HUES6 (cell line): ENCODE results near the gene TTC7B.

Source experiments
- H3K27ac ChIP-seq: 2 replicates; pipeline ENCODE4 v1.7.0; 2013; ENCODE audit warnings: low read depth, mild to moderate bottlenecking, low read length, inconsistent platforms
- H3K27me3 ChIP-seq: 2 replicates; pipeline ENCODE4 v1.6.1; 2013; ENCODE audit warnings: low read length; ENCODE audit not compliant: control insufficient read depth, insufficient read depth
- H3K36me3 ChIP-seq: 2 replicates; pipeline ENCODE4 v1.6.1; 2013; ENCODE audit warnings: low read length; ENCODE audit not compliant: control insufficient read depth, insufficient read depth
- H3K4me1 ChIP-seq: 2 replicates; pipeline ENCODE4 v1.6.1; 2013; ENCODE audit warnings: low read length; ENCODE audit not compliant: control insufficient read depth, insufficient read depth
- H3K4me3 ChIP-seq: 2 replicates; pipeline ENCODE4 v1.5.1; 2013; ENCODE audit warnings: low read depth, low read length
- H3K9ac ChIP-seq: one replicate; pipeline ENCODE4 v1.6.1; 2013; ENCODE audit warnings: mild to moderate bottlenecking, low read length
- H3K9me3 ChIP-seq: 2 replicates; pipeline ENCODE4 v1.6.1; 2013; ENCODE audit warnings: low read depth, low read length; ENCODE audit not compliant: control insufficient read depth, insufficient read depth

TTC7B gene

DNA sequence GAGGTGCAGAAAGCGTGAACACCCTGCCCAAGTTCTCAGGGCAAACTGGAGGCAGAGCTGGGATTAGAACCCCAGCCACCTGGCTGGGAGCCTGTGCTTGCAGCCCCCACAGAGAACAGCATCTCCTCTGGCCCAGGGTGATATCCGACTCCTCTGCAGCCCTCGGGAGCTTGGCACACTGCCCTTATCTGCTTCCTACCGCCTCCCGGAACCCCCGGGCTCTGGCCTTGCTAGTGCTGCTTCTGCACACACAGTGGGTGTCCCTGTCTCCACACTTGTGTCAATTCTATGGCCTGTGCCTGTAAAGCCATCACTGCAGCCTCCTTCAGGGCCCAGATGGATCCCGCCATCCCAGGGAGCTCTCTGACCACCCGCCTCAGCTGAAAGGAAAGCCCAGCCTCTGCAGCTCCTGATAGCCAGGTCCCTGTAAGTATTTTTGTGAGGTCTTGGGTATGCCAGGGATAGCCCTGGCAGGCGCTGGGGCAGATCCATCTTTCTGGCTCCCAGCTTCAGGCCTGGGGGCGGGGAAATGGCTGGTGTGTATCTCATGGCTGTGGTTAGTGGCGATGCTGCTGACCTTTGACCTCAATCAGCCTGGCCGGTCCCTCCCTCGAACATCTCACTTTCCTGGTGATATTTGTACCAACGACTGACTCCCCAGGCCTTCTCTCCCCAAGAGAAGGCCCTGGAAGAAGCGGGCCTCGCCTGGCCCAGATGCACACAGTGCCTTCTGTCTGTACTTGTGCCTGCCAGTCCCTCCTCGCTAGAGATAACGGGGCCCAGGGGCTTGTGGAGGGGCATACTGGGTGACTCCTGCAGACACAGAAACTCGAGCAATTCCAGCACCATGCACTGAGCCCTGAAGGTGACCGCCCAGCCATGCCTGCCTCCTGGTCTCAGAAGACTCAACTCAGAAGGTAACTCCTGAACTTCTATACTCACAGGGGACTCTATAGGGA, 235.6 kb downstream of the TTC7B start:
- Histone ChIP-seq H3K9ac (no peak overlapping the region), H3K36me3 (no peaks in the 10 kb centered on the region), H3K4me3 (no peak overlapping the region), H3K9me3 (no peaks in the 10 kb centered on the region), H3K4me1 (no peaks in the 10 kb centered on the region; the same call in 1 of the 2 replicates), H3K27me3 (no peaks in the 10 kb centered on the region), H3K27ac (no peak overlapping the region)

DNA sequence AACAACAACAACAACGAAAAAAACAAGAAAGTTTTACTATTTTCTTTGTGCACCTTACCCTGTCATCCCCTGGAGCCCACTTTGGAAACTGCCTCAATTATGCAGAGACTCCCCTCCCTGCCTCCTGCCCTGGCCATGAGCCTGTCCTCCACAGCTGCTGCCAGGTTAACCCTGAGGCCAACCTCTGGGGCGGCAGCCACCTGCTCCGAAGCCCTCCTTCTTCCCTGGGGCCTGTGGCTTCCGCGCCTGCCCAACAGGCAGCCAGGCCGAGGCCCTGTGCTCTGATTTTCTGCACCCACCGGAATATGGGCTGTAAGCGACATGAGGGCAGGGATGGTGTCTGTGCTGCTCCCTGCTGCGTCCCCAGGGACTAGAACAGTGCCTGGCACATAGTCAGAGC, 236.4 kb downstream of the TTC7B start:
- peaks cover 5% of the 10 kb centered on the region for H3K4me1 ChIP-seq
- no peaks in the 10 kb centered on the region for H3K36me3 ChIP-seq
- H3K27me3 ChIP-seq = no peaks in the 10 kb centered on the region
- no peak overlapping the region for H3K4me3 ChIP-seq
- H3K27ac ChIP-seq = no peak overlapping the region
- no peaks in the 10 kb centered on the region for H3K9me3 ChIP-seq
- no peak overlapping the region for H3K9ac ChIP-seq

DNA sequence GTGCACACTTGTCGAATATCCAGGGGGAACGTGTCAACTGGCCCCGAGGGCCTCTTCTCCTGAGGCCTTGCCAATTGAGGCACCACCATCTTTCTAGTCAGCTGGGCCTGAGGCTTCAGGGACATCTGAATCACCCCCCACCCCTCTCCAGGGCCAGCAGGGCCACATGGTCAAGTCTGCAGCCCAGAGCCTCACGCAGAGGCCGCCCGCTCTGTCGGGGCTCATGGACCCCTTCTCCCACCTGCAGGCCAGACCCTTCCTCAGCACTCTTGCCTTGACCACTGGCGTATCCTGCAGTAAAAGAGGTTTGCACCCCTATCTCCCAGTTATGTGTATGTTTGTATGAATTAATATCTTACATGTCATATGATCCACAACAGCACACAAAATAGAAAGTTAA, 237.1 kb downstream of the TTC7B start:
- Histone ChIP-seq H3K27me3 (no peaks in the 10 kb centered on the region), H3K27ac (no peak overlapping the region), H3K4me3 (no peak overlapping the region), H3K9me3 (no peaks in the 10 kb centered on the region), H3K36me3 (no peaks in the 10 kb centered on the region), H3K9ac (no peak overlapping the region), H3K4me1 (peaks cover 11% of the 10 kb centered on the region)

DNA sequence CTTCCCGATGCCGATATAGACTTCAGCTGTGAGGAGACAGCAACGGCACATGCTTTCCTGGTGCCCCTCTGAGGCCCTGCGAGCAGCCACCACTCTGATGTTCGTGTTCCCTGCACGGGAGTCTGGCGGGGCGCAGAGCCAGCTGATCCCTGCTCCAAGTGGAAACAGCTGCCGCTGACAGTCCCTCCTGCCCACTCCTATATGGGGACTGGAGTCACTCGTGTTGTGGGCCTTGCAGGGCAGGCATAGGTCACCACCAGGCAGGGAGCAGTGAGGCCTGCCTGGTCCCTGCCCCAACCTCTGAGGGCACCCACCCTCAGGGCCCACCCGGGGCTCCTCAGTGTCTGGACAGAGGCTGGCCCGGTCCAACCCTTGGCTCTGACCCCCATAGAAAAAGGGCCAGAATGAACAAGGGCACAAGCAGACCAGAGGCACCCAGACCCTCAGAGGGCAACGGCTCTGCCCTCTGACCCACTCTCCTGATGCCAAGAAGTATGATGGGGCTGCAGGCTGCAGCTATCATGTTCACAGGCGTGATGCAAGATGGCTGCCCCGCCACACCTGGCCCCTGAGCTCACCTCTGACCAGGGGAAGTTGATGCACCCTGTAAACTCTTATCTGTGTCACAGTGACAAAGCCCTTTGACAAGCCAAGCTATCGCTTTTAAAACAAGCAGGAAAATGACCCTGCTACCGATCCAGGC, 237.8 kb downstream of the TTC7B start:
- no peak overlapping the region for H3K4me3 ChIP-seq
- H3K27me3 ChIP-seq = no peaks in the 10 kb centered on the region
- H3K27ac ChIP-seq = no peak overlapping the region
- no peak overlapping the region for H3K9ac ChIP-seq
- peaks cover 11% of the 10 kb centered on the region for H3K4me1 ChIP-seq
- no peaks in the 10 kb centered on the region for H3K36me3 ChIP-seq
- H3K9me3 ChIP-seq = no peaks in the 10 kb centered on the region

DNA sequence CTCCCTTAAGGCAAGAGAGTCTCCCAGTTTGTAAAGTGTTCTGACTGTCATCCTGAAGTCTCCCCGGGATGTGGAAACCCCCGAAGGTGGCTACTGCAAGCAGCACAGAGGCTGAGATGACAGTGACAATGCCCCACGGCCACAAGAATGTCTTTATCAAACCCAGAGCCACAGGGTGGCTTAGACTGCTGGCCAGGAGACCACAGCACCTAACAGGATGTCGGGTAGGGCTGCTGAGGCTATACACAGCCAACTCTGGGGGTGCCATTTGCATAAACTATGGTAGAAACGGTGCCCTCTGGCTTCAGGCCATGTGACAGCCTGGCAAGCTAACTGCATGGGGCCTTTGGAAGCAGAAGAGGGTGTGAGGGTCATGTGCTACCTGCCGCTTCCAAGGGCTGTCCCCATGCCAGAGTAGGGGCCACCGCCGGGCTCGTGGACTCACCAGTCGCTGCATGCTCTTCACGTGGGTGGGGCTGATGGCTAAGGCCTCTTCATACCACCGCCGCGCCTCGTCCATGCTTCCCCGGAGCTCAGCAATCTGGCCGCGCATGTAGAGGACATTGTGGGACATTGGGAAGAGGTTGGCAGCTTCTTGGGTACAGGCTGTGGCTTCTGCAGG, 238.5 kb downstream of the TTC7B start:
- no peaks in the 10 kb centered on the region for H3K9me3 ChIP-seq
- peaks cover 11% of the 10 kb centered on the region for H3K4me1 ChIP-seq
- H3K36me3 ChIP-seq = no peaks in the 10 kb centered on the region
- no peak overlapping the region for H3K9ac ChIP-seq
- no peak overlapping the region for H3K27ac ChIP-seq
- H3K27me3 ChIP-seq = no peaks in the 10 kb centered on the region
- no peak overlapping the region for H3K4me3 ChIP-seq

DNA sequence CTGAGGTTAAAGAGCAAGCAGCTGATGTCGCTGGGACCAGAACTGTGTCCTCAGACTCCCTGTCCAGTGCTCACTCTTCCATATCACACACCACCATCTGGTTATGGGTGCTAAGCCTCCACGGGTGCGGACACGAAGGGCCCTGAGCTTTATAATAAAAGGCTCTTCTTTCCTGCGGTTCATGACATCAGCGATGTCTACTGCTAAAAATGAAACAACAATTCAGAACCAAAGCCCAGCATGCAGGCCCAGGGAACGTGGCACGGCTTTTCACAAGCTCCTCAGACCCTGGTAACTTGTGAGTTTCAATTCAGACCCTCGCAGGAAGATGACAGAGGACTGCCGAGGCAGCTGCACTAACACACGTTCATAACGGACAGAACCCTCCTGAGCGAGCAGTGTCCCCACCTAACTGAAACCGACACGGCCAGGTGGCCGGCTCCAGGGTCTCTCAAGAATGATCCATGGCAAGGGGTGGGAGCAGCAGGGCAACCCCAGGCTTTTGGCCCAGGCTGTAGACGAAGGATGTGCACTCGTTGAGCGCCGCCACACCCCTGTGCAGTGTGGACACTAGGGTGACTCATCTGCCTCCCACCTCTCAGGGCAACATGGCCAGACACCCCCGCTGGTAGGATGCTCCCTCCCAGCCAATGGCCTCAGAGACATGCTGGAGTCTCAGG, 239.1 kb downstream of the TTC7B start:
- no peak overlapping the region for H3K9ac ChIP-seq
- H3K9me3 ChIP-seq = no peaks in the 10 kb centered on the region
- no peak overlapping the region for H3K27ac ChIP-seq
- H3K27me3 ChIP-seq = no peaks in the 10 kb centered on the region
- H3K4me1 ChIP-seq = peaks cover 11% of the 10 kb centered on the region
- H3K36me3 ChIP-seq = no peaks in the 10 kb centered on the region
- H3K4me3 ChIP-seq = no peak overlapping the region

DNA sequence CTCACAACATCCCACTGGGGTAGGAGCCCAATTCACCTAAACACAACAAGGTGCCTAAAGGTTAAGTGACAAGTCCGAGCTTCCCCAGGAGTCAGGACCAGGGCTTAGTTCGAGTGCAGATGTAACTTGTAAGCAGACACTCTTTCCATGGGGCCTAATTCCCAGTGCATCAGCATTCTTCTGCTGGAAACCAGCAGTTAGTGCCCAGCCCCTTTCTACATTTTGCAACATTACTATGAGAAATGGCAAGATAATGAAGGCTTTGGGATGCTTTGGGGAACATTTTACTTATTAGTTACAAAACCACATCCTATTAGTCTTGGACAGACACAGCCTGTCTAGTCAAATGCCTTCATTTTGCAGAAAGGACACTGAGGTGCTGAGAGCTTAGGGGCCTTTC, 239.6 kb downstream of the TTC7B start:
- Histone ChIP-seq H3K9me3 (no peaks in the 10 kb centered on the region), H3K27ac (no peak overlapping the region), H3K4me3 (no peak overlapping the region), H3K9ac (no peak overlapping the region), H3K4me1 (peaks cover 11% of the 10 kb centered on the region), H3K36me3 (no peaks in the 10 kb centered on the region), H3K27me3 (no peaks in the 10 kb centered on the region)

DNA sequence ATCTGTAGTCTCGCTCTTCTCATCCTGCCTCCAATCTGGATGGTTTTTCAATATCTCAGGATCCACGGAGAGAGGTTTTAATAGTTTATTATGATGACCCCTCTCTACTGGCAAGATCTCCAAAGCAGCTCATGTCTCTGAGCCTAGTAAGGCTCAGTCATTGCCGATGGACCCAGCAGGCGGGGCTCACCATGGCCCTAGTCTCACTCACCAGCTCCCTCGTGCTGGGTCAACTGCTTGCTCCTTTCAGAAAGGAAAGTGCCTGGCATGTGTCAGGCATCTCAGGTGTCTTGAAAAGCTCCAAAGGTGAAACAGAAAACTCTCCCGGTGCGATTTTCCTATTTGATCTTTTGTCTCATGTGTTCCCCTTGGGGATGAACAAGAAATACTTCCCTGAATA, 240.4 kb downstream of the TTC7B start:
- no peaks in the 10 kb centered on the region for H3K27me3 ChIP-seq
- no peak overlapping the region for H3K27ac ChIP-seq
- H3K4me1 ChIP-seq = peaks cover 11% of the 10 kb centered on the region
- no peak overlapping the region for H3K4me3 ChIP-seq
- H3K9ac ChIP-seq = no peak overlapping the region
- H3K36me3 ChIP-seq = no peaks in the 10 kb centered on the region
- H3K9me3 ChIP-seq = no peaks in the 10 kb centered on the region

DNA sequence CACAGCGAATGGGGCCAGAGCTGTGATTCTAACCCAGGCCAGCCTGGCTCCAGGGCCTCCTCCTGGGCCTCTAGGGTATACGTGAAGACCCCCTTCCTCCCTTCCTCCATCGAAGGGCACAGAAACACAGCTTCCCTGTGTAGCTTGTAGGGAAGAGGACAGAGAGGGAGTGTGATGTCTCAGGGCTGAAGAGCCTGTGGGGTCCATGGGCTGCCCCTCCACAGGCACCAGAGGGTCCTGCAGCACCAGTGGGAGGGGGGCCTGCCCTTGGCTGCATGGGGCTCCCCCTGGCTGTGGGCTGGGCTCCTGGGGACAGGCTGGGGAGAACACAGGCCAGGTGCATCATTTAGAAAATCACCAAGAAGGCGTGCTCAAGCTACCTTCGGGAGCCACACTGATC, 240.9 kb downstream of the TTC7B start:
- Histone ChIP-seq H3K27ac (no peak overlapping the region), H3K9me3 (no peaks in the 10 kb centered on the region), H3K36me3 (no peaks in the 10 kb centered on the region), H3K4me3 (no peak overlapping the region), H3K9ac (no peak overlapping the region), H3K4me1 (peaks cover 11% of the 10 kb centered on the region), H3K27me3 (no peaks in the 10 kb centered on the region)

DNA sequence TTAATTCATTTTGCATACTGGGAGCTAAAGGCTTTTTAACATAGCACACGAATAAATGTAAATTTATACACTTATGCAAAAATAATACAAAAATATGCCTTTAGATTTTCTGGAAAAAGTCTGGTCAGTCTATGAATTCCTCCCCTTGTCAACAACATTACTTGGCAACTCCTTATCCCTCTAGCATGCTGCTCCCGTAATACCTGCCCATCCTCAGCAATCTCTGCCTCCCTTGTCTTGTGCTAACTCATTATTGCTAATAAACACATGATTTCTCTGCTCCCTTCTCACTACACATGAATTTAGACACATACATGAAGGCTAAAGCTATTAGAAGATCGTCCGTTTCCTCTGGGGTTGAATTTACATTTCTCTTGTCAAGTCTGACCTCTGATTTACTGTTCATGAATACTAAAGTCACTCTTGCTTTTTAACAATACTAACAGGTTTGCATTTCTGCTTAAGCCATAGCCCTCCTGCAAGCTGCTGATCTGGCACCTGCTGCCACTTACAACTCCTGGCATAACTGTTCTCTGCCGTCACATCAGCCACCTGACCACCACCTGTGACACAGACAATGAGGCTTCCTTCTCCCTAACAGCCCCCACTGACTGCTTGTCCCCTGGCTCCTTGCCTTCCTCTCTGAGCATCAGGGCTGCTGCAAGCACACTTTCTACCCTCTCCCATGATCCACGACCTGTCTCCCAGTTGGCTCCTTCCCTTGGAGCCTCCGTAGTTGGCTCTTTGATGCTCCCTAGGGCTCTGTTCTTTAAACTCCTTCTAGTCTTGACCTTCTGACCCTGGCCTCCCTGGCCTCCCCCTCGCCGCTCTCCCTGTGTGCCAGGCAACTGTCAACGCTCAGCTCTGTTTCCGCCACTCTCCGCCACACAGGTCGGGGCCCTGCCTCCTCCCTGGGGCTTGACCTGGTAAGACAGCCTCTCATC, 241.8 kb downstream of the TTC7B start:
- Histone ChIP-seq H3K36me3 (no peaks in the 10 kb centered on the region), H3K27me3 (no peaks in the 10 kb centered on the region), H3K27ac (no peak overlapping the region), H3K9ac (no peak overlapping the region), H3K9me3 (no peaks in the 10 kb centered on the region), H3K4me1 (peaks cover 14% of the 10 kb centered on the region), H3K4me3 (no peak overlapping the region)
